ENCODE measurements around the gene ANKMY1. TPM values are rescaled to one million over a fixed set of nuclear protein-coding genes. Genes with fewer than 3 reads are reported as not detected.

The ANKMY1 gene
- total and polyA plus RNA-seq, 2 of the 13 experiments (the other 11 are each of a cell fraction or from before 2014, with no cell fraction given), result 11.7 to 18.8 TPM

GRCh38 chr2:240605867-240606743 is 48.3 kb upstream of the ANKMY1 start (continued):
- TF ChIP-seq ZFP91 (CRISPR knock-in tag; IDR thresholded peaks at IDR 0.05; ENCODE audit: borderline replicate concordance), result peak; percentile 39
- TF ChIP-seq ZNF768 (CRISPR knock-in tag; IDR thresholded peaks at IDR 0.05), result 0 out of 2 replicates have a peak, but pooled peaks have one; percentile 18
- TF ChIP-seq MEF2D (CRISPR knock-in tag; IDR thresholded peaks at IDR 0.05), result 0 out of 2 replicates have a peak, but pooled peaks have one; percentile 47
- no peak for TF ChIP-seq PITX1 (CRISPR knock-in tag; IDR thresholded peaks at IDR 0.05)
- TF ChIP-seq ZHX1 (CRISPR knock-in tag; IDR thresholded peaks at IDR 0.05; ENCODE audit: low read depth), result 0 out of 2 replicates have a peak, but pooled peaks have one; percentile 13
- TF ChIP-seq ZNF772 (CRISPR knock-in tag; IDR thresholded peaks at IDR 0.05), result 0 out of 2 replicates have a peak, but pooled peaks have one; percentile 21
- peak; percentile 15 for TF ChIP-seq ZFY (CRISPR knock-in tag; IDR thresholded peaks at IDR 0.05)
- TF ChIP-seq ZNF572 (CRISPR knock-in tag; IDR thresholded peaks at IDR 0.05), result 0 out of 2 replicates have a peak, but pooled peaks have one; percentile 50
- TF ChIP-seq NFKB2 (CRISPR knock-in tag; IDR thresholded peaks at IDR 0.05; ENCODE audit: borderline replicate concordance), result peak; percentile 54; the same call in 1 of the 2 replicates
- TF ChIP-seq HOXA3 (CRISPR knock-in tag; IDR thresholded peaks at IDR 0.05), result 0 out of 2 replicates have a peak, but pooled peaks have one; percentile 7
- TF ChIP-seq ZBTB34 (CRISPR knock-in tag; IDR thresholded peaks at IDR 0.05), result 0 out of 2 replicates have a peak, but pooled peaks have one; percentile 30
- no peak for TF ChIP-seq ZBTB8A (CRISPR knock-in tag; IDR thresholded peaks at IDR 0.05; ENCODE audit: borderline replicate concordance, low read depth)
- no peak for TF ChIP-seq ZNF275 (CRISPR knock-in tag; IDR thresholded peaks at IDR 0.05; ENCODE audit: borderline replicate concordance)

Measured in HepG2 (cell line).